ENCODE measurements around the gene ANKH. TPM values are rescaled to one million over a fixed set of nuclear protein-coding genes. Genes with fewer than 3 reads are reported as not detected.

Gene ANKH
- total and polyA plus RNA-seq, 10 of the 15 experiments (the other 5 are each of a cell fraction or from before 2014, with no cell fraction given), result 2.1 to 43.9 (median 14.4) TPM

DNA sequence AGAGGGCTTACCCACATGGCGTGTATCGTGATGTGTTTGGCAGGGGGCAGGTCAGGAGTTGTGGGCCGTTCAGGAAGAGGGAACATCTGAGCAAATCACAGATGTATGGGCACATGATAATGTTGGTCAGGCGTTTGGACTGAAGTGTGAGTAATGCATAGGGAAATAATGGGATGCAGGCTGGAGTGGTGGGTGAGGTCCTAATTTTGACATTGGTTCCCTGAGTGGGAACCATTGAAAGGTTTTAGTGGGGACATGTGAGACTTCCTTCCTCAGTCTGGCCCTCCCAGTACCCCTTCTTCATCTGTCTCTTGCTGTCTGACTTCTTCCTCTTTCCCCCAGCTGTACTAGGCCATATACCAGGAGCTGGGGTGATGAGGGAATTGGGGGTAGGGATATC lies 199.5 kb downstream of the ANKH start (continued):
- TF ChIP-seq CUX1 (IDR thresholded peaks at IDR 0.05; ENCODE audit: insufficient replicate concordance, low read depth, low read length) (no peak), PAX8 (IDR thresholded peaks at IDR 0.05) (no peak), WRNIP1 (IDR thresholded peaks at IDR 0.05; ENCODE audit: borderline replicate concordance, low read depth, low read length) (0 out of 2 replicates have a peak, but pooled peaks have one; percentile 75), USF2 (IDR thresholded peaks at IDR 0.05; ENCODE audit: borderline replicate concordance, low read depth, low read length) (no peak)

- H3K4me3 ChIP-seq, result peak overlapping the region; percentile 68
- CTCF ChIA-PET, result interaction anchor here (0.8 to 2.4 kb wide), 2 partner anchors 14 to 23 kb away, joined by 3 to 10 read pairs; no protein-coding TSS in a partner anchor
- RAD21 ChIA-PET (ENCODE audit: unreplicated experiment), result interaction anchor here (0.7 to 1.5 kb wide), 3 partner anchors 15 to 23 kb away, joined by 3 to 4 read pairs (median 3); no protein-coding TSS in a partner anchor
- WGBS (ENCODE audit: insufficient coverage, insufficient replicate concordance, low lambda C conversion rate, missing lambda C conversion rate), result 0% methylated on average over 2 of the region's 2 CpGs
- DNase-seq (ENCODE audit: low read depth, low spot score), result no peak
- in situ Hi-C loops (cut with MboI), result loop anchor here (25.0 kb wide), 1 partner anchor 509 kb away; no protein-coding TSS in a partner anchor
- H3K79me2 ChIP-seq (ENCODE audit: control insufficient read depth, insufficient read depth, low read length), result peaks cover 100% of the 10 kb centered on the region
- H3K4me2 ChIP-seq (ENCODE audit: control insufficient read depth, insufficient read depth), result peak overlapping the region; percentile 89
- peaks cover 3% of the 10 kb centered on the region; the same call in 1 of the 2 replicates for H4K20me1 ChIP-seq (ENCODE audit: control insufficient read depth, insufficient read depth)
- H3K9me3 ChIP-seq (replicated peaks; ENCODE audit: control insufficient read depth, insufficient read depth, low read length), result no peaks in the 10 kb centered on the region
- no peak for FAIRE-seq
- no peak overlapping the region for H2AFZ ChIP-seq (ENCODE audit: control insufficient read depth, low read depth, low read length)
- BruUV-seq (replicated peaks), result no TSS peak
- POLR2A ChIA-PET, result interaction anchor here (0.5 to 1.0 kb wide), 4 partner anchors 10 to 512 kb away, joined by 3 to 5 read pairs (median 4); no protein-coding TSS in a partner anchor
- peak; percentile 18 for ATAC-seq
- no peaks in the 10 kb centered on the region for H3K27me3 ChIP-seq (replicated peaks in 1 of 2; ENCODE audit: control insufficient read depth in 2 of 2, insufficient read depth in 2 of 2, low read length in 1 of 2)
- H3K36me3 ChIP-seq (ENCODE audit: control insufficient read depth in 2 of 2, insufficient read depth in 2 of 2, low read length in 1 of 2), result peaks cover 0 to 17% of the 10 kb centered on the region in 2 experiments; a peak in 1 of 4 replicates
- intact Hi-C loops (cut with micrococcal nuclease; ENCODE audit: unreplicated experiment), result no loop called here
- peak overlapping the region; percentile 54 for H3K9ac ChIP-seq (ENCODE audit: control insufficient read depth, insufficient read depth, low read length)
- H3K4me1 ChIP-seq (ENCODE audit: control insufficient read depth, insufficient read depth, low read length), result peaks cover 50% of the 10 kb centered on the region
- SMC1A ChIA-PET (ENCODE audit: uncharacterized antibody, unreplicated experiment), result interaction anchor here (0.7 to 4.3 kb wide), 3 partner anchors 17 to 518 kb away, joined by 3 to 18 read pairs (median 8); no protein-coding TSS in a partner anchor
- H3K27ac ChIP-seq (ENCODE audit: control insufficient read depth, insufficient read depth), result peak overlapping the region; percentile 88
- no peak for TF ChIP-seq STAT1 (conservative IDR thresholded peaks at IDR 0.05)
- peak; percentile 93 for TF ChIP-seq ATF7 (IDR thresholded peaks at IDR 0.05; ENCODE audit: low read depth)
- TF ChIP-seq BACH1 (IDR thresholded peaks at IDR 0.05; ENCODE audit: borderline replicate concordance), result no peak
- peak; percentile 64 for TF ChIP-seq NFIC (IDR thresholded peaks at IDR 0.05; ENCODE audit: low read depth, low read length)
- peak; percentile 38 for TF ChIP-seq JUNB (IDR thresholded peaks at IDR 0.05)
- TF ChIP-seq RELB (IDR thresholded peaks at IDR 0.05; ENCODE audit: low read depth), result peak; percentile 28; the same call in 1 of the 2 replicates
- TF ChIP-seq MTA3 (IDR thresholded peaks at IDR 0.05; ENCODE audit: borderline replicate concordance, low read length), result no peak
- no peak for TF ChIP-seq NR2C2 (IDR thresholded peaks at IDR 0.05; ENCODE audit: borderline replicate concordance, control insufficient read depth, insufficient read length, low read depth)
- TF ChIP-seq HDAC6 (IDR thresholded peaks at IDR 0.05; ENCODE audit: unreplicated experiment), result no peak
These were observed 200.2 kb downstream of the ANKH start for GRCh38 chr5:14671414-14671813.

Measured in GM12878 (cell line).